ENCODE measurements around the gene EED. TPM values are rescaled to one million over a fixed set of nuclear protein-coding genes. Genes with fewer than 3 reads are reported as not detected.
A peak's percentile ranks its signal among the peaks of the same experiment; 100 is the strongest.

EED gene
- total and polyA plus RNA-seq, 9 of the 15 experiments (the other 6 are each of a cell fraction or from before 2014, with no cell fraction given) = 33.0 to 110 (median 55.1) TPM

DNA sequence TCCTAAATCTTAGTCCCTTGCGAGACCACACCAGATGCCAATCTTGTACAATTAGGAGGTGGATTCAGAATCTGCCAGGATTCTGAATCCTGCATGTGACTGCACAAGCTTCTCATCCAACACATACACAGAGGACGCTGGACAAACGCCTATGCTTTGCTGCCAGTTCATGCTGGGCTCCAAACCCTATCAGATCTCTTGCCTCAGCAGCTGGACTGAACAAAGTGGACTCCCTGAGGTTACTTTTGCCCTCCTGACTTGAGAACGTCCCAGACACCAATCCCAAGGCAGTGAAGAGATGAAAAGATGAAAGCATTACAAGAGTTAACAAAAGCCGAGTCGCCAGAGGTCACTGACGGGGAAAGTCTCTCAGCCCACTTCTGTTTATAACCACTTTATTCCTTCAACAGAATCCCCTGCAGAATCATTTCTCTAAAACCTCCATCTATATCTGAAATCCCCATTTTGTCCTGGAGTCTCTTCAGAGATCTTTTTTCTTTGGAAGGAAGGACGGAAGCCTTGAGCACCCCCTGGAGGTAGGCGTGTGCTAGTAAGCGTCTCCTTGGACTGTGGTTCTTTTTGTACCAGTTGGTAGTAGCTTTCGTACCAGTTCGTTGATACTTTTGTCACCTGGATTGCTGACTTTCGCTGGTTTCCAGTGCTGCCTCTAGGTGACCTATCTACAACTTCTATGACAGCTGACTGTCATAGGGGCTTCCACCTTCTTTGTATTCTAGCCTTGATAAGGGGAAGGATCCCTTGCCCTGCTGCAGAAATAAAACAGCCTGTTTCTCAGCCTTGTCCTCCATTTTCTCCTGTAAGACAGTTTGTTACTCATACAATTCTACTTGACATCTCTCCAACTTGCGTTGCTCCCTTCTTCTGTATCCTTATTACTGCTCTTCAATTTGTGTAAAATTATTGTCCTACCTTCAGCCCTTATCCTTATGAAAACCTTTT, 26.1 kb upstream of the EED start:
- CTCF ChIA-PET (ENCODE audit: low intra/inter-chr PET ratio) = interaction anchor here (0.6 to 3.6 kb wide), 6 partner anchors 16 to 363 kb away, joined by 3 to 24 read pairs (median 4); partner anchors contain the start of genes CCDC83 and PICALM
- Histone ChIP-seq H3K27ac (ENCODE audit: extremely low read depth, low read depth, low read length) (peak overlapping the region; percentile 56; the same call in 2 of the 3 replicates), H3K9ac (ENCODE audit: insufficient read depth in 1 of 2, low read depth in 2 of 2, low read length in 2 of 2) (peak overlapping the region; percentile 59 to 66; a peak in 3 of 4 replicates), H3K9me3 (replicated peaks; ENCODE audit: control insufficient read depth, insufficient read depth, low read depth, low read length) (no peaks in the 10 kb centered on the region), H2AFZ (ENCODE audit: low read depth, low read length) (peak overlapping the region; percentile 95), H3K9me1 (ENCODE audit: control insufficient read depth, insufficient read depth, low read length) (no peaks in the 10 kb centered on the region), H3K27me3 (ENCODE audit: control insufficient read depth in 2 of 2, insufficient read depth in 2 of 2, low read length in 2 of 2) (no peaks in the 10 kb centered on the region), H4K20me1 (replicated peaks; ENCODE audit: control insufficient read depth, insufficient read depth, low read length) (no peaks in the 10 kb centered on the region), H3K4me2 (ENCODE audit: insufficient read depth, low read length) (peak overlapping the region; percentile 73), H3K4me3 (no peak overlapping the region), H3K79me2 (ENCODE audit: control insufficient read depth, insufficient read depth, low read length) (no peaks in the 10 kb centered on the region), H3K36me3 (ENCODE audit: control insufficient read depth, insufficient read depth, low read length) (no peaks in the 10 kb centered on the region), H3K4me1 (replicated peaks in 1 of 2; ENCODE audit: control insufficient read depth in 2 of 2, insufficient read depth in 2 of 2, low read length in 2 of 2) (peaks cover 3 to 14% of the 10 kb centered on the region in 2 experiments; a peak in 3 of 5 replicates)
- POLR2A ChIA-PET = interaction anchor here (0.5 to 1.2 kb wide), 9 partner anchors 9 to 223 kb away, joined by 3 to 4 read pairs (median 3); no protein-coding TSS in a partner anchor
- no TSS peak for BruUV-seq (replicated peaks)
- ATAC-seq = peak; percentile 95
- 11% methylated on average over 14 of the region's 14 CpGs for WGBS (ENCODE audit: insufficient coverage, low coverage, missing lambda C conversion rate)
- in situ Hi-C loops (cut with MboI) (no loop called here), intact Hi-C loops (cut with micrococcal nuclease) (loop anchor here (1.0 to 5.0 kb wide), 8 partner anchors 25 to 621 kb away; partner anchors contain the start of gene CCDC83)
- DNase-seq (ENCODE audit: extremely low read depth in 1 of 4, low spot score in 3 of 4) = peak; percentile 76 to 90 (median 83)
- peak; percentile 90 for FAIRE-seq
- TF ChIP-seq THRAP3 (IDR thresholded peaks at IDR 0.05; ENCODE audit: borderline replicate concordance) = no peak
- TF ChIP-seq REST (IDR thresholded peaks at IDR 0.05; ENCODE audit: borderline replicate concordance) = peak; percentile 85
- no peak for TF ChIP-seq REST (CRISPR knock-in tag; IDR thresholded peaks at IDR 0.05; ENCODE audit: low read depth)
- TF ChIP-seq HIVEP1 (CRISPR knock-in tag; IDR thresholded peaks at IDR 0.05) = no peak
- TF ChIP-seq XRCC5 (IDR thresholded peaks at IDR 0.05; ENCODE audit: low read depth, low read length) = 0 out of 2 replicates have a peak, but pooled peaks have one; percentile 53
- peak in 1 of 2 experiments; percentile 20 for TF ChIP-seq AFF1 (IDR thresholded peaks at IDR 0.05; ENCODE audit: low read depth in 1 of 2, partially characterized antibody in 2 of 2)
- no peak for TF ChIP-seq NR1H2 (CRISPR knock-in tag; IDR thresholded peaks at IDR 0.05)
